Tibial artery (tissue), 4 donors: ENCODE results near the gene NRXN3.

ENCODE experiments used
- DNase-seq, 2 donors: peaks; one replicate each; pipeline ENCODE4 v3.0.0-alpha.2; 2019
- H3K27ac ChIP-seq, 2 donors: fragments of 200-600 bp; sonication (generic) in 1 of 2; 1 replicate in 1 of 2; 2 replicates in 1 of 2; pipeline ENCODE4 v1.5.1; 2018 to 2019; ENCODE audit warnings: mild to moderate bottlenecking in 1 of 2
- H3K27me3 ChIP-seq, 2 donors: fragments of 200-600 bp; sonication (generic) in 1 of 2; one replicate each; pipeline versions ENCODE4 v1.5.1 to v1.6.0; 2016 to 2019
- H3K36me3 ChIP-seq, 3 donors: fragments of 200-600 bp; sonication (generic) in 2 of 3; one replicate each; pipeline ENCODE4 v1.5.1; 2016 to 2019; ENCODE audit warnings: mild to moderate bottlenecking in 2 of 3
- H3K4me1 ChIP-seq, 4 donors: fragments of 200-600 bp; sonication (generic) in 2 of 4; 1 replicate in 3 of 4; 2 replicates in 1 of 4; pipeline ENCODE4 v1.5.1; 2016 to 2019
- H3K4me3 ChIP-seq, 2 donors: fragments of 200-600 bp; sonication (generic) in 1 of 2; 1 replicate in 1 of 2; 2 replicates in 1 of 2; pipeline ENCODE4 v1.5.1; 2018 to 2019; ENCODE audit warnings: mild to moderate bottlenecking in 2 of 2
- H3K9me3 ChIP-seq, 3 donors: fragments of 200-600 bp; sonication (generic) in 1 of 3; one replicate each; pipeline ENCODE4 v1.5.1; 2016 to 2019
- CTCF ChIP-seq, 2 experiments: fragments of 200-600 bp in 1 of 2; fragments of 450-650 bp in 1 of 2; IDR thresholded peaks; one replicate each; pipeline ENCODE4 v1.5.1; 2017 to 2019; ENCODE audit warnings: antibody characterized with exemption in 2 of 2, mild to moderate bottlenecking in 1 of 2, moderate library complexity in 1 of 2
- intact Hi-C: fragments of 100-400 bp; cut with DNase I; formaldehyde crosslinking; loops from one replicate; pipeline ENCODE4 v1.15.0; 2023; ENCODE audit warnings: low total_unique reads

The NRXN3 gene

GRCh38 chr14:78666336-78667056, 496.3 kb downstream of the NRXN3 start:
- Histone ChIP-seq H3K36me3 (no peaks in the 10 kb centered on the region), H3K9me3 (no peaks in the 10 kb centered on the region), H3K27me3 (no peaks in the 10 kb centered on the region), H3K4me3 (no peak overlapping the region), H3K4me1 (no peaks in the 10 kb centered on the region), H3K27ac (no peak overlapping the region)
- TF ChIP-seq CTCF (IDR thresholded peaks at IDR 0.05) = no peak
- intact Hi-C loops = no loop called here
- DNase-seq = no peak

GRCh38 chr14:78667141-78667540, 497.0 kb downstream of the NRXN3 start:
- intact Hi-C loops = no loop called here
- Histone ChIP-seq H3K27me3 (no peaks in the 10 kb centered on the region), H3K4me1 (no peaks in the 10 kb centered on the region), H3K4me3 (no peak overlapping the region), H3K9me3 (no peaks in the 10 kb centered on the region), H3K27ac (no peak overlapping the region), H3K36me3 (no peaks in the 10 kb centered on the region)
- no peak for DNase-seq
- TF ChIP-seq CTCF (IDR thresholded peaks at IDR 0.05) = no peak

- Histone ChIP-seq H3K36me3 (no peaks in the 10 kb centered on the region), H3K4me3 (no peak overlapping the region), H3K9me3 (no peaks in the 10 kb centered on the region), H3K27me3 (no peaks in the 10 kb centered on the region), H3K4me1 (no peaks in the 10 kb centered on the region), H3K27ac (no peak overlapping the region)
- no peak for DNase-seq
- intact Hi-C loops = no loop called here
- TF ChIP-seq CTCF (IDR thresholded peaks at IDR 0.05) = no peak
Observed at GRCh38 chr14:78673845-78674244, 503.7 kb downstream of the NRXN3 start.

- Histone ChIP-seq H3K9me3 (no peaks in the 10 kb centered on the region), H3K27ac (no peak overlapping the region), H3K36me3 (no peaks in the 10 kb centered on the region), H3K4me1 (no peaks in the 10 kb centered on the region), H3K4me3 (no peak overlapping the region), H3K27me3 (no peaks in the 10 kb centered on the region)
- TF ChIP-seq CTCF (IDR thresholded peaks at IDR 0.05) = no peak
- intact Hi-C loops = no loop called here
- no peak for DNase-seq
Observed at GRCh38 chr14:78674820-78675219, 504.6 kb downstream of the NRXN3 start.

- Histone ChIP-seq H3K36me3 (no peaks in the 10 kb centered on the region), H3K27ac (no peak overlapping the region), H3K27me3 (no peaks in the 10 kb centered on the region), H3K4me3 (no peak overlapping the region), H3K9me3 (no peaks in the 10 kb centered on the region), H3K4me1 (no peaks in the 10 kb centered on the region)
- no peak for TF ChIP-seq CTCF (IDR thresholded peaks at IDR 0.05)
- DNase-seq = no peak
- intact Hi-C loops = no loop called here
Observed at GRCh38 chr14:78683206-78683605, 513.0 kb downstream of the NRXN3 start.

- intact Hi-C loops = no loop called here
- no peak for TF ChIP-seq CTCF (IDR thresholded peaks at IDR 0.05)
- H3K27ac ChIP-seq = no peak overlapping the region
- no peaks in the 10 kb centered on the region for H3K36me3 ChIP-seq
- H3K4me3 ChIP-seq = no peak overlapping the region
- H3K27me3 ChIP-seq = no peaks in the 10 kb centered on the region
- no peaks in the 10 kb centered on the region for H3K4me1 ChIP-seq
- no peak for DNase-seq
- H3K9me3 ChIP-seq = no peaks in the 10 kb centered on the region
Observed at GRCh38 chr14:78683981-78684380, 513.8 kb downstream of the NRXN3 start.
